Bronchial epithelial cell (primary cell): ENCODE data around the gene P3H1. TPM values are rescaled to one million over a fixed set of nuclear protein-coding genes. Genes with fewer than 3 reads are reported as not detected.

Source experiments
- DNase-seq: peaks from one replicate; pipeline ENCODE4 v3.0.0-alpha.2; 2010; ENCODE audit warnings: low read depth
- FAIRE-seq: peaks from 2 replicates; lab custom pipeline; 2011; peaks lifted over from hg19 to GRCh38; lab: Jason Lieb, UNC
- H3K27me3 ChIP-seq: 2 replicates; pipeline ENCODE4 v1.5.1; 2011; ENCODE audit warnings: low read length; ENCODE audit not compliant: control insufficient read depth, insufficient read depth
- H3K36me3 ChIP-seq: 2 replicates; pipeline ENCODE4 v1.5.1; 2011; ENCODE audit warnings: low read length; ENCODE audit not compliant: control insufficient read depth, insufficient read depth
- H3K4me3 ChIP-seq: 2 replicates; pipeline ENCODE4 v1.5.1; 2011; ENCODE audit warnings: mild to moderate bottlenecking, low read depth, low read length, control low read depth
- CTCF ChIP-seq: IDR thresholded peaks from 2 replicates; pipeline ENCODE4 v1.5.1; 2011; ENCODE audit warnings: mild to moderate bottlenecking, moderate library complexity, low read length, control low read depth, inconsistent platforms; ENCODE audit not compliant: insufficient read depth, severe bottlenecking
- total RNA-seq: library from RNA; depleted of rRNA; stranded (reverse); fragments of >200 nt; gene quantifications from 2 replicates; pipeline ENCODE4 v1.2.1, GENCODE V29; 2014

The P3H1 gene
- total RNA-seq, 1 donor from 2014 or later = 15.8 TPM

- Histone ChIP-seq H3K4me3 (no peak overlapping the region), H3K36me3 (no peaks in the 10 kb centered on the region), H3K27me3 (no peaks in the 10 kb centered on the region)
- FAIRE-seq (no peak), DNase-seq (no peak)
- TF ChIP-seq CTCF = no peak
Measured at GRCh38 chr1:42735056-42735455, 31.8 kb downstream of the P3H1 start.

GRCh38 chr1:42734201-42735035 lies 32.4 kb downstream of the P3H1 start:
- no peak for TF ChIP-seq CTCF
- no peak for FAIRE-seq

DNA sequence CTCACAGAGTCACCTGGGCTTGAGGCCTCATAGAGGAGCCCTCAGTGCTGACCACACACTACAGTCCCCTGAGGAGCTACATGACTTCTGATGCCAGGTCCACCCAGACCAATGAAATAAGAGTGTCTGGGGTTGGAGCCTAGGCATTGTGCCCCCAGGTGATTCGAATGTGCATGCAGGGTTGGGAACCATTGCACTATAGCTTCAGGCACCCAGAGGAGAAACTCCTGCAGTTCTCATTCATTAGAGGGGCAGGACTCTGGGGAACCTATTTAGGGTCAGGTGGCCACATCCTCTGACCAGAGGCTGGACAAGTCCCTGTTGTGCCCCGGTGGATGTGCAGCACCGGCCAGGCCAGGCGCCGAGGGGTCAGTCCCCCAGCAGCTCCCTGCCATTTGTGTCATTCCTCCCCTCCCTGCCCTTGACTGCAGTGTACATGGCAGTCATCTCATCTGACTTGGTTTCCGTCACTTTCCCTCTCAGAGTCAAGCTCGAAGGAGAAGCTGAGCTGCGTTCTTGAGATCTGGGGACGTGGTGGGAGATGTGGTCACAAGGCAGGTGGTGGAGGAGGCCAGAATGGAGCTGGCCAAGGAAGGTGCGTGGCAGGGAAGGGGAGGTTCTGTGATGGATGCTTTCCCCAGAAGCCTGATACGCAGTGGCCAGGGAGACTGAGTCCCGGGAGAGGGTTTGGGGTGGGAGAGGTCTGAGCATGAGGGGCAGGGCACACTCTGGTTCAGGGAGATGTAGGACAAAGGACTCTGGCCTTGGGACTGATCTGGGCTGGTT lies 33.2 kb downstream of the P3H1 start:
- Histone ChIP-seq H3K4me3 (no peak overlapping the region), H3K36me3 (no peaks in the 10 kb centered on the region), H3K27me3 (no peaks in the 10 kb centered on the region)
- peak; percentile 88 for FAIRE-seq
- no peak for DNase-seq
- TF ChIP-seq CTCF = no peak

More at GRCh38 chr1:42734201-42735035, 32.4 kb downstream of the P3H1 start:
- Histone ChIP-seq H3K36me3 (no peaks in the 10 kb centered on the region), H3K27me3 (no peaks in the 10 kb centered on the region), H3K4me3 (no peak overlapping the region)
- DNase-seq = no peak

DNA sequence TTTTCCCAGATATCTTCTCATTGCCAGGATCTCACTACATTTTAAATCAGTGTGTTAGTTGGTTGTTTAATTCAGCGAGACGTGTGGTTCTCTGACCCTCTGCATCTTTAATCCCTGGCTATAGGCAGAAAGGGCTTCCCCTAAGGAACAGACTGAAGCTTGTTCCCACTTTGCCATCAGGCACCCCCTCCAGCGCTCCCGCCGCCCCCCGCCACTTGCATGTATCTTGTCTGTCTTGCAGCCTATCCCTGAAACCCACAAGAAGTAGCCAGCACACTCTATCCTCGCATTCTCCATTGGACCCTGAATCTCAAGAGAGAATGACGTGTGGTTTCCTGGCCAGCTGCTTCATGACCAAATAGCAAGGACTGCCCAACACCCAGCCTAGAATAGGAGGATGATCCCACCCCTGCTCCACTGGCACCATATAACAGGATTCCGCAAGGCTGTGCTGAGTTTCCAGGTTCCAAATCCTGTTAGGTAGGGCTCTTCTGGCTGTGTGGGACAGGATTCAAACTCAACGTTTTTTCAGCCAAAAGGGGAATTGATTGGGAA lies 34.6 kb downstream of the P3H1 start:
- Histone ChIP-seq H3K27me3 (no peaks in the 10 kb centered on the region), H3K4me3 (no peak overlapping the region), H3K36me3 (no peaks in the 10 kb centered on the region)
- TF ChIP-seq CTCF = no peak
- DNase-seq (no peak), FAIRE-seq (peak; percentile 32)

- Histone ChIP-seq H3K4me3 (no peak overlapping the region), H3K27me3 (no peaks in the 10 kb centered on the region), H3K36me3 (no peaks in the 10 kb centered on the region)
- TF ChIP-seq CTCF = no peak
- FAIRE-seq (no peak), DNase-seq (no peak)
Measured at GRCh38 chr1:42731585-42731984, 35.2 kb downstream of the P3H1 start.
